SH-SY5Y (cell line): ENCODE data around the gene SMIM5.

ENCODE experiments used
- GATA2 ChIP-seq: IDR thresholded peaks from 2 replicates; pipeline ENCODE4 v1.6.1; 2011; ENCODE audit warnings: mild to moderate bottlenecking, low read depth, low read length
- GATA3 ChIP-seq: IDR thresholded peaks from 2 replicates; pipeline ENCODE4 v1.6.1; 2011; ENCODE audit warnings: low read depth, mild to moderate bottlenecking, low read length, moderate library complexity

The SMIM5 gene

DNA sequence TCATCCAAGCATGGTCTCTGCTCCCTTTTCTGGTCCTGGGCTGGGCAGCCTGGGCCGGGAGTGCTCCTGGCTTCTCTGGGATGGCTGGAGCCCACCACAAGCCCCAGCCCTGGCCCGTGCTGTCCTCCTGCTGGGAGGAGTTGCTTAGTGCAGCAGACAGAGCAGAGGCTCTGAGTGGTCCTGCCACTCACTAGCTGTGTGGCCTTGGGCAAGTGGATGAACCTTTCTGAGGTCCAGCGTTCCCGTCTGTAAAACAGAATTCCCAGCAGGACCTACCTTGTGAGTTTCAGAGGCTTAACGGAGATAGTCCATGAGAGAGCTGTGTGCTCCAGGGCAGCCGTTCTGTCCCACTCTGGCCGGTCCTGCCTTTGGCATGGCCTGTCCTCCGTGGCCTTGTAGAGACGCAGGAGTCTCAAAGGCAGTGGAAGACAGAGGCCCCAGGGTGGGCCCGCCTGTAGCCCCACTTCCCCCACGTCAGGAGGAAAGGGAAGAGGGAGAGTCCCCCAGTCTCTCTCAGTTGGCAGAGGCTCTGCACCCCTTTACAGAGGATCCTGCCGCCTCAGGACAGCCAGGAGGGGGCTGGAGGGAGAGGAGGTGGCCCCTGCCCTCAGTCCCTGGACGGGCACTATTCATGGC lies 37.8 kb upstream of the SMIM5 start:
- TF ChIP-seq GATA2 (no peak), GATA3 (no peak)

DNA sequence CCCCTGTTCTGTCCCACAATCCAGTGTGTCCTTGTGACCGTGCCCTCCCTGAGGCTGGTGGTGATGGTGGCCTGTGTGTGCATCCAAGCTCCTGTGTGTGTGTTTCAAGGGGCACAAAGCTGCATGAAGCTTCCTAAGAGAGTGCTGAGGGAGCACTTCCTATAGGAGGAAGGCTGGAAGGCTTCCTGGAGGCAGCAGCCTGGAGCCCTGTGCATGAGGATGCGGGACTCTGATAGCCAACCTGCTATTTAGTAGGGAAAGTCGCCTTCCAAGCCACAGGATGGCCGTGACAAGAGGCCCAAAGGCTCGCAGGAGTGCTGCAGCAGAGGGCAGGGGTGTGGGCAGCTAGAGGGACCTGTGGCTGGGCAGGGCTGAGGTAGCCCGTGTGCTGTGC lies 37.3 kb upstream of the SMIM5 start:
- TF ChIP-seq GATA2 (no peak), GATA3 (no peak)

DNA sequence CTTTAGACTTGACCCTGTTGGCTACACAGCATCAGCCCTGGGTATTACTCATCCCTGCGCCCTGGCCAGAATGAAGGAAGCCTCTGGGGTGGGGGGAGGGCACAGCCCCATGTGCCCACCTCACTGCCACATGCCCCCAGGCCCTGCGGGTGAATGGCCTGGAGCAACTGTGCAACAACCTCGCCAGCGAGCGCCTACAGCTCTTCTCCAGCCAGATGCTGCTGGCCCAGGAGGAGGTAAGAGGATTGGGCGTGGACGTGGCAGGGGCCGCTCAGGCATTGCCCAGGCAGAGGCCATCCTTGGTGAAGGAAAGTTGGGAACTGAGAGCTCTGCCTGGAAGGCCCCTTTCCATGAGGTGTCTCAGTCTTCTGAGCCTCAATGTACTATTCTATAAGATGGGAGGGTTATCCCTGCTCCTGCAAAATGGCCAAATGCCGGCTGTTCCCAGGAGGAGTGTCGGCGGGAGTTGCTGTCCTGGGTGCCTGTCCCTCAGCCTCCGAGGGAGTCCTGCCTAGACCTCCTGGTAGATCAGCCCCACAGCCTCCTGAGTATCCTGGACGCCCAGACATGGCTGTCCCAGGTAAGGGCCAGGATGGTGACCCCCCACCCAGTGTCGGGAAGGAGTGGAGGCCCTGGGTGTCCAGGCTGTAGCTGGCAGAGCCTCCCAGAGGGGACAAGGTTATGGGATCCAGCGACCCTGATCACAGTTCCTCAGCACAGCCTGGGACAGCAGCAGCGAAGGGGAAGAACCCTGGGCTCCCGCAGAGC lies 36.7 kb upstream of the SMIM5 start:
- no peak for TF ChIP-seq GATA3
- no peak for TF ChIP-seq GATA2

DNA sequence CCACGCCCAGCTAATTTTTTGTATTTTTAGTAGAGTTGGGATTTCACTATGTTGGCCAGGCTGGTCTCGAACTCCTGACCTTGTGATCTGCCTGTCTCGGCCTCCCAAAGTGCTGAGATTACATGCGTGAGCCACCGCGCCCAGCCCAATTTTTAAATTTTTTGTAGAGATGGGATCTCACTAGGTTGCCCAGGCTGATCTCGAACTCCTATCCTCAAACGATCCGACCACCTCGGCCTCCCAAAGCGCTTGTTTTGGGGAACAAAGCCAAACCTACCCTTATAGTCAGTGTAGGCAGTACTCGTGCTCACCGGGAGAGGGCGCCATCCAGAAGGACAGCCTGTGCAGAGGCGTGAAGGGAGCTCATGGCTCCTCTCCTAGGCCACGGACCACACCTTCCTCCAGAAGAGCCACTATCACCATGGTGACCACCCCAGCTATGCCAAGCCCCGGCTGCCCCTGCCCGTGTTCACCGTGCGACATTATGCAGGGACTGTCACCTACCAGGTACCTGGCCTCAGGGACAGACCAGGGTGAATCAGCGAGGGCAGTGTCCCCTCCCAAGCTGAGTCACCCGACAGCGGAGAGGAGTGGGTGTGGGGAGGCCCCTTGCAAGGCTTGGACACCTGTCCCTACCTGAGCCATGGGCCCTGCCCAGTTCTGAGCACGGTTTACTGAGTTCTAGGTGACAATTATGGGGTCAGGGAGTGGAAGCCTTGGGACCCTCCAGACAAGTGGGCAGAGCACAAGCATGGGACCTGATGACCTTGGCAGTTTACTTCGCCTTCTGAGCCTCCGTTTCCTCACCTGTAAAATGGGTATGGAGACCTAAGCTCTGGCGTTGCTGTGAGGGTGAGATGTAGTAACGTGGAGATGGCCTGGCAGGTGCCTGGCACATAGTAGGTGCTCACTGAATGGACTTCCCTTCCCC lies 31.9 kb upstream of the SMIM5 start:
- no peak for TF ChIP-seq GATA2
- no peak for TF ChIP-seq GATA3

DNA sequence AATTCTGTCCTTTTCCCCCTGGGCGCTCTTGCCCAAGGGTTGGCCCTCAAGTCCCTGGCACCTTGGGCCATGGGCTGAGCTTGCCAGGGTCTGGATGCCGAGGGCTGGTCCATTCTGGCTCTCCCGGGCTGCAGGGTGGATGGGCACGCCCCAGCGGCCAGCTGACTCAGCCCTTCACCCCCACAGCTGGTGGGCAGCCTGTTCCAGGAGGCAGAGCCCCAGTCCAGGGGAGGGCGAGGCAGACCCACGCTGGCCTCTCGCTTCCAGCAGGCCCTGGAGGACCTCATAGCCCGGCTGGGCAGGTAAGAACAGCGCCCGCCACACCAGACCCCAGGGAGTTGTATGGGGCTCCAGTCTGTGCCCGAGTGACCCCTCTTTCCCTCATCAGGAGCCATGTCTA lies 30.6 kb upstream of the SMIM5 start:
- TF ChIP-seq GATA2 (no peak), GATA3 (no peak)

DNA sequence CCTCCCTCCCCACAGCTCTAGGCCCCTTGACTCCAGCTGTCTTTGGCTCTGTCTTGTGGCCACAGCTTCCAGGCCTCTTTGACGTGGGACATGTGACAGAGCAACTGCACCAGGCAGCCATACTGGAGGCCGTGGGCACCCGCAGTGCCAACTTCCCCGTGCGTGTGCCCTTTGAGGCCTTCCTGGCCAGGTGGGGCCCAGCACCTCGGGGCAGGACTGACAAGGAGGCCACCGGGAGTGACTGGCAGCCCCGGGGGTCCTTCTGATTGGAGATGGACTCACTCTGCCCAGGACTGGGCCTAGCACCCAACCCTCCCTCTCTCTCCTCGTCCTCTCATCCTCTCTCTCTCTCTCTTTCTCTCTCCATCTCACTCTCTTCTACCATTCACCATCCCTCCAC lies 30.1 kb upstream of the SMIM5 start:
- TF ChIP-seq GATA2: no peak
- TF ChIP-seq GATA3: no peak

DNA sequence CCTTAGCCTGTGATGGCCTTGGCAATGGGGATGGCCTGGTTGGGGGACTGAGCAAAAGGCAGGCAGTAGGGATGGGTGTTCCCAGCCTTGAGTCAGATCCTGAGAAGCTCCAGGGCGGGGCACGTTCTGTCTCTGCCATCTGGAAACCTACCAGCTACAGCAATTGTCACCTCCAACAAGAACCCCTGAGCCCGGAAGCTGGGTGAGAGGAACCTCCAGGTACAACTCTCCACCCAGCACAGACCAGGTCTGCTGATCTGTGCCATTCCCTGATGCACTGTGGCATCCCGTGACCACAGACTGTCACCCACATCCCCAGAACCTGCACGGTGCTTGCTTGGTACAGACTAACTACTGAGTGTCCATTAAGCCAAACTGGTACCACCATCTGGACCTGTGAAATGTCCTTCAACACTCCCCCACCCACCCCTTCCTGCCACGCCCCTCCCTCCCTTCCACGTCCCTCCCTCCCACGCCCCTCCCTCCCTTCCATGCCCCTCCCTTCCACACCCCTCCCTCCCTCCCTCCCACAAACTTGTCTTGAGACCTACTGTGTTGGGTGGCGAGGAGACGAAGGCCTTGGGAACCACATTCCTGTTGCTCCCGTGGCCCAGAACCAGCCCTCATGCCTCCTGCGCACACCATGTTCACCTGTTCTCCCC lies 29.1 kb upstream of the SMIM5 start:
- no peak for TF ChIP-seq GATA2
- no peak for TF ChIP-seq GATA3

DNA sequence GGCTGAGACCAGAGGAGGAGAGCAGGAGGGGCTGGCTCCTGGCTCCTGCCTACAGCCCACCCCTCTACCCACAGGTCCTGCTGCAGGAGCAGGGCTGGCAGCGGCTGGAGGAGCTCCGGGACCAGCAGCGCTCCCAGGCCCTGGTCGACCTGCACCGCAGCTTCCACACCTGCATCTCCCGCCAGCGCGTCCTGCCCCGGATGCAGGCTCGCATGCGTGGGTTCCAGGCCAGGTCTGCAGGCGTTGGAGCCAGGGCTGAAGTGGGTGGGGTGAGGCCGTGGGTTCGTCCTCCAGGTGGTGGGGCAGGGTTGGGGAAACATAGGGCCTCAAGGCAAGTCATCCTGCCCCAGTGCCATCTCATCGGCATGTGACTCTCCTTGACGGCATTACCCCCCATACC lies 27.4 kb upstream of the SMIM5 start:
- TF ChIP-seq GATA2 (no peak), GATA3 (no peak)

- no peak for TF ChIP-seq GATA3
Measured at GRCh38 chr17:75607086-75607485, 26.1 kb upstream of the SMIM5 start.

- TF ChIP-seq GATA2 (no peak), GATA3 (no peak)
Measured at GRCh38 chr17:75610103-75610984, 22.9 kb upstream of the SMIM5 start.

DNA sequence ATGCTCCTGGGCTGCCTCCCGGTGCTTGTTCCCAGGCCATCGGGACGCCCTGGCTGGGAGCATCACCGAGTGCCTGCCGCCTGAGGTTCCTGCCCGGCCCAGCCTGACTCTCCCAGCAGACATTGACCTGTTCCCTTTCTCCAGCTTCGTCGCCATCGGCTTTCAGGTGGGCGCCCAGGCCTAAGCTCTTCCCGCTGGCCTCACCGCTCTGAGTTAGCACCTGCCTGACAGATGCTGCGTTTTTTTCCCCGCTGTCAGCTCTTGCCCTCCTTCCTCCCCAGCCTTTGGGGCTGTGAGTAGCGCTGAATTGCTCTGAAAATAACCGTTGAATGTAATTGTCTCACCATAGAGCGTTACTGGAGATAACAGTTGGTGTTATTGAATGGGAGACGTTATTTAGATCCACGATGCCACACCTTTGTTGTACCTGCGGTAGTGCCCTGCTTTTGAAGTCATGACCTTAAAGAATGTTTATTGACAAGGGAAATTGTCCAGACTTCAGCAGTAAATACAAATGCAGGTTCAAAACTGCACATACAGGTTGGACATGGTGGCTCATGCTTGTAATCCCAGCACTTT lies 21.3 kb upstream of the SMIM5 start:
- TF ChIP-seq GATA2 (no peak), GATA3 (no peak)

- TF ChIP-seq GATA2: no peak
- TF ChIP-seq GATA3: no peak
Measured at GRCh38 chr17:75612906-75613626, 20.2 kb upstream of the SMIM5 start.
